ENCODE measurements around the gene ZNRF1.

ZNRF1 gene

GRCh38 chr16:75095204-75095621, 96.4 kb downstream of the ZNRF1 start:
- H3K4me3 ChIP-seq (ENCODE audit: low read depth, low read length): no peak overlapping the region

GRCh38 chr16:75096656-75097055, 97.8 kb downstream of the ZNRF1 start:
- no peak overlapping the region for H3K4me3 ChIP-seq (ENCODE audit: low read depth, low read length)

DNA sequence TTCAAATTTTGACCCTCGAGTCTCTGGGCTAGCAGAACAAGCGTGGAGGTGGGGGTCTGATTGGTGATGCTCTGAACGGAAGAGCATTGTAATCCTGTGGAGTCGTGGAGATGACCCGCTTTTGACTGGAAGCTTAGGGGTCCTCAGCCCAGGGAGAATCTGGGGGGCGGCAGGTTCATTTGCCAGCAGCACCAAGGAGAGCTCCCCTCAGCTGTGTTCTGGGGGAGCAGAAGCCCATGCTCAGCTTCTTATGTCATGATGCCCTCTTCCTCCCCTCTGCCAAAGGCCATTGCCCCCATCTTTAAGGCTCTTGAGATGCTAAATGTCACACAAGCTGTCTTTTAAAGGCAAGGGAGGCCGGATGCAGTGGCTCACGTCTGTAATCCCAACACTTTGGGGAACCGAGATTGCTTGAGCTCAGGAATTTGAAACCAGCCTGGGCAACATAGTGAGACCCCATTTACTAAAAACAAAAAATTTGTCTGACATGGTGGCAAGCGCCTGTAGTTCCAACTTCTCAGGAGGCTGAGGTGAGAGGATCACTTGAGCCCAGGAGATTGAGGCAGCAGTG, 98.5 kb downstream of the ZNRF1 start:
- no peak overlapping the region for H3K4me3 ChIP-seq (ENCODE audit: low read depth, low read length)

DNA sequence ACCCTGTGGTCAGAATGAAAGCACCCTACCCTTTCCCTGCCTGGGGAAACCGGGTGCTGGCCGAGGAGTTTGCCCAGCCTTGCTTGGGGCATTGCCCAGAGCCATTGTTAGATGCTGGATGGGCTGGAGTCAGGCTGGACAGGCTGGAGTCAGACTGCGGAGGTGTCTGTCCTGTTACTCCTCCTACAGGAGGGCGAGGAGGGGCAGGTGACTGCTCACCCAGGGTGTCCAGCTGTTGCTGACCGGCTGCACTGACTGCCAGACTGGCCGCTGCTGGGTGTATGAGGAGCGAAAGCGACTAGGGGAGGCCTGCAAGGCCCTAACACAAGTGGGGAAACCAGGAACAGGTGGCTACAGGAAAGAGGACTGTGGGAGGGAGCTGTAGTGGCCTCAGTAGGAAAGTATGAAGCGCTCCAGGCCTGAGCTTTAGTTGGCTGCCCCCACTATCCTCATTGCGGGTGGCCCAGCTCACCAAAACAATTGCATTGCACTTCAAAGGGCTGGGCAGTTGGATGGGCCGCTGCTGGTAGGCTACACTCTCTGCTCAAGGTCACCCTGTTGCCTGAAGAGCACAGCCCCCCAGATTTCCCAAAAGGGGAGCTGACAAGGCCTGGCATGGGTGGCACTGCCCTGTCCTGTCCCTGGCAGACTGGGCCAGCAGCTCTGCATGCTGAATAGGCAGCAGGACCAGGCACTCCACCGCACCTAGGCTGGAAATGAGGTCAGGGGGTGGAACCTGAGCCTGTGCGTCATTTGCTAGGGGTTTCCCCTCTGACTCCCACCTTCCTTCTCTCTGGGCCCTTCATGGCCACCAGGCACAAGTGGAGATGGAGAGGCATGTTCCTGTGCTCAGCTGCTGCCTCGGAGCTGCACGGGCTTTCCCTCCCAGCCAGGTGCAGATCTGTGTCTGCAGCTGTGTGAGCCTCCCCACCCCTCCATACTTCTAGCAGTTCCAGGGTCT, 99.4 kb downstream of the ZNRF1 start:
- H3K4me3 ChIP-seq (ENCODE audit: low read depth, low read length): no peak overlapping the region

DNA sequence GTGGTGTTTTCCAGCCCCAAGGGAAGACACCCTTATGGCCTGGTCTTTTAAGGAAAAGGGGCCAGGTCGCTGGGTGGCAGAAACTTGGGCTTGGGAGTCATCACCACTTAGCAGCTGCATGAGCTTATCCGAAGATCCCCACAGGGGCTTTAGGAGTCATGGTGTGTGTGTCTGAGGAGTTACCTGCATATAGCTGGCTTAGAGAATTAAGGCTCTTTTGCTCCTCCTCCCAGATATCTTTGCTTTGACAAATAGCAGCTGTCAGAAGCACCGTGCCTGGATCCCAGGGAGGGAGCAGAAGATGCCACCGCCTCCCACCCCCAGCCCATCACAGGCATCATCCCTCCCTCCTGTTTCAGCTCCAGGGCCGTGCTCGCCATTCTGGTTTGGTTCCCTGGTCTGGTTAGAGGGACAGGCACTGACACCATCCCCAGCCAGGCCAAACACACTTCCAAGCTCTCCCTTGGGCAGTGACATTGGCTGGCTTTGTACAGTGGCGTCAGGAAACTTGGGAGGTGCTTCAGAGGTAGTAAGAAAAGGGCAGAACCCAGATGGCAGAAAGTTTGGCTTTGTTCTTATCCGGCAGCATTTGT, 100.3 kb downstream of the ZNRF1 start:
- no peak overlapping the region for H3K4me3 ChIP-seq (ENCODE audit: low read depth, low read length)

DNA sequence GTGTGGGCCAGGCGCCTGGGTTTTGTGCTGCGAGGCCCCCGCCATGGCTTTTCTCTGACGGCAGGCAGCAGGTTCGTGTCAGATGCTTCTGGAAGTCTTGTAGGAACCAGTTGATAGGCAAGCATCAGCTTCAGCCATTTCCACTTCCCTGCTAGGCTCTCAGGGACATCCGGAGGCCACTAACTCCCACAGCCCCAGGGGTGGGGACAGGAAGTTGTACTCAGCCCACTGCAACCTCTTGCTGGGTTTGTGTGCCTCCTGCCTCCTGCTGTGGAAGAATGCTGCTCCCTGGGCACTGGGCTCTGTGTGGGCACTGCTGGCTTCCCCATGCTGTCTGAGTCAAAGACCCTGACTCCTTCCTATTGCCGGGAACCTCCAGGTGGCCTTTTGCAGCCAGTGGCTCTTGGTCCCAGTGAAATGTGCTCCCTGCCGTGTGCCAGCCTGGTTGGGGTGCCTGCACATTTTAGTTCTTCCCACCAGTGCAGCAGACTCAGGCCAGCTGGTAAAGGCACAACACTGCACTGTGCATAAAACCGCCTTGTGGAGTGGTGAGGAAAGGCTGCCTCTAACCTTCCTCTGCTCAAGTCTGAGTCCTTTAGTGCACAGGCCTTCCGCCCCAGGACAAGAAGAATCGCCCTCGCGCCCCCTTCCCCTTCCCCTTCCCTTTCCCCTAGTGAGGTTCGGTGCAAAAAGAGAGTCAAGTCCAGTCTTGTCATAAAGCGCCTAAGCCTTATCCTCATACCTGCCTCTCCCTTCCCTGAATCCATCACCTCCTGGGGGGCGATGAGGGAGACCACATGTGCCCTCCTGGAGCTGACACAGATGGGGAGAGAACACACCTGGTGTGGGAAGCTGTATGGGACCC, 101.1 kb downstream of the ZNRF1 start:
- H3K4me3 ChIP-seq (ENCODE audit: low read depth, low read length): no peak overlapping the region

DNA sequence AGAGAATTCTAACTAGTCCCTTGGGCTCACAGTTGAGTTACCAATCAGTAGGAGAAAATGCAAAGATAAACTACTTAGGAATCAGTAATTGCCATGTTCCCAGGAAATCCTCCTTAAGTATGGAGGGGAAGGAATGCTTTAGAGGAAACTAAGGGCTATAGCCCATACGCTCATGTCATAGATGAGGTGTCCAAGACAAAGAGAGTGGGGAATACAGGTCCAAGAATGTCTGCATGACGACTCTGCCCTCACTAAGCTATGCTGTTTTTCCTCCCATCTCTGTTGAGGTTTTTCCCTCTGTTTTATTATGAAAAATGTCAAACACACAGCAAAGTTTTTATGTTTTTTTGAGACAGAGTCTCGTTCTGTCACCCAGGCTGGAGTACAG, 101.8 kb downstream of the ZNRF1 start:
- no peak overlapping the region for H3K4me3 ChIP-seq (ENCODE audit: low read depth, low read length)

DNA sequence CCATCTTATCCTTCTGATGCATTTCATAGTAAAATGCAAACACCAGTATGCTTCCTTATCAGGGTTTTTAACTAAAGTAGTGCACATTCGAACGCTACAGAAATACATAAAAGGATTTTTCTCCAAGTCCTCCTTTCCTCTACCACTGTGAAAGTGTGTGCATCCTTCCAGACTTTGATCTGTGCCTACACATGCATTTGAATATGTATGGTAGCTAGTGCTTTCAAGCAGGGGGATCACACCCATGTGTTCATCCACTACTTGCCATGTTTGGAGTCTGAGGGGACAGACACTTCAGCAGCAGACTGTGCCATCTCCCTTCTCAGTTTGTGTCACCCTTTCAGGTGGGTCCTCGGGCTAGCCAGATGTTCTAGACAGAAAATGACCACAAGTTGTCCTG, 102.8 kb downstream of the ZNRF1 start:
- no peak overlapping the region for H3K4me3 ChIP-seq (ENCODE audit: low read depth, low read length)

GRCh38 chr16:75102595-75102994, 103.8 kb downstream of the ZNRF1 start:
- H3K4me3 ChIP-seq (ENCODE audit: low read depth, low read length): no peak overlapping the region

- no peak overlapping the region for H3K4me3 ChIP-seq (ENCODE audit: low read depth, low read length)
These were observed 105.2 kb downstream of the ZNRF1 start for GRCh38 chr16:75103994-75104393.

GRCh38 chr16:75104836-75105235, 106.0 kb downstream of the ZNRF1 start:
- no peak overlapping the region for H3K4me3 ChIP-seq (ENCODE audit: low read depth, low read length)

DNA sequence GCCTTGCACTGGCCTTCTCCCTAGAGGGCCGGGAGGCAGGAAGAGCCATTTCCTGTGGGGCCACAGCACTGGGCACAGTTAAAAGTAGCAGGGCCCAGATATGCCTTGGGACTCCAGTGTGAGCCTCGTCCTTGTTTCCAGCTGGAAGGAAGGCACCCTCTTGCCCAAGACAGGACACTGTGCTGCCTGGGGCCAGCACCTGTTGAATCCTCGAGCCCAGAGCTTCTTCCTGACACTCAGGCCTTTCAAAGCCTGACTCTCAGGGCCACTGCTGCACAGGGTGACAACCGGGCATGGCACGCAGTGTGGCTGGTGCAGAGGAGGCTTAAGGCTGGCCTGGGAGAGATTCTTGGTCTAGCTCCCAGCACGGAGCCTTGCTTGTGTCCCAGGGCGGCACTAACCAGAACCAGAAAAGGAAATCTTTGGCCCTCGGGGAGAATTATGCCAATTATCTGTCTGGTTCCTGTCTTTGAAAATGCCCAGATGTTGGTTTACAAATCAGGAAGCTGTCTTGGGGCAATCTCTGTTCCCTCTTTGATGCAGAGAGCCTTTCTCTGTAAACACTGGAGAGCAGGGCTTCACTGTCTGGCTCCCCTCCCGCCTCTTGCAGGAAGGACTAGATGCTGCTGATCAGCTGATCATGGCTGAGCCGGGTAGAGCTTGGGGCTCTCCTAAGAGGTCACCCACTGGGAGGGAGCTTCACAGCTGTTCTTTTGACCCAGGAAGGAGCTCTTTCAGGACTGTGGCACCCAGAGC, 106.7 kb downstream of the ZNRF1 start:
- no peak overlapping the region for H3K4me3 ChIP-seq (ENCODE audit: low read depth, low read length)

DNA sequence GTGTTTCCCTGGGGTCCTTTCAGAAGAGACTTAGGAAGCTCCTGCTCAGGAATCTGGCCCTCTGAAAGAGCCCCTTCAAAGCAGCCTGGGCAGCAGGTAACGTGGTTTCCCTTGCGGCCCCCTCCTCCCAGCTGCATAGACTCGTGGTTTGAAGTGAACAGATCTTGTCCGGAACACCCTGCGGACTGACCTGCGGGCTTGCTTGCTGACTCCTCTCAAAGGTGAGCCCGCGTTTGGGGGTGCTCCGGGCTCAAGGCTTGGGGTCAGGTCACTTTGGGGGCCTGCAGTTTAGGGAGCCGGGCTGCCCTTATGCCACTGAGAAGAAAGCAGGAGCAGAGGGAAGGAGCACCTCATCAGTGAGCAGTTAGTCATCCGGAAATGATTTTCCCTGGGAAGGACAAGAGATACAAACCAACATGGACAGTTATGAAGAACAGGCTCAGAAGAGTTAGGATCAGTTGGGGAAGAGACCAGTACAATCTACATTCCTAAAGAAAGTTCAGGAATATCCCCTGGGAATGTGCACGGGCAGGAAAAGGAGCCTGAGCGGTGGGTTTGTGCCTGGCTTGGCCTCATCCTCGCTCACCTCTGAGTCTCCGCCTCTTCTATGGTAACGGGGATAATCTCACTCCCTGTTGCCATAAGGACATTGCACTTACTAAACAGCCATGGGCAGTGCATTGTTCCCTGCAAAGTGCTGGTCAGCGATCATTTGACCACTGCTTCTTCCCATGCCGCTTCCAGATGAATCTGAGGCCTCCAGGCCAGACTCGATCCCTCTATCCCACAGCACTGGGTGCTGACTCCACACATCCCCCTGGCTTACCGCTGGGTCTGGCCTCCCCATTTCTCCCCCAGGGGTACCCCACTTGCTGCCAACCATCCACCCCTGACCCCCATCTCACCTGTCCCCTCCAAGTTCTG, 107.8 kb downstream of the ZNRF1 start:
- no peak overlapping the region for H3K4me3 ChIP-seq (ENCODE audit: low read depth, low read length)

- no peak overlapping the region for H3K4me3 ChIP-seq (ENCODE audit: low read depth, low read length)
These were observed 108.7 kb downstream of the ZNRF1 start for GRCh38 chr16:75107505-75107904.

- H3K4me3 ChIP-seq (ENCODE audit: low read depth, low read length): no peak overlapping the region
These were observed 110.2 kb downstream of the ZNRF1 start for GRCh38 chr16:75108792-75109731.

GRCh38 chr16:75109732-75110243, 111.0 kb downstream of the ZNRF1 start:
- H3K4me3 ChIP-seq (ENCODE audit: low read depth, low read length): no peak overlapping the region

DNA sequence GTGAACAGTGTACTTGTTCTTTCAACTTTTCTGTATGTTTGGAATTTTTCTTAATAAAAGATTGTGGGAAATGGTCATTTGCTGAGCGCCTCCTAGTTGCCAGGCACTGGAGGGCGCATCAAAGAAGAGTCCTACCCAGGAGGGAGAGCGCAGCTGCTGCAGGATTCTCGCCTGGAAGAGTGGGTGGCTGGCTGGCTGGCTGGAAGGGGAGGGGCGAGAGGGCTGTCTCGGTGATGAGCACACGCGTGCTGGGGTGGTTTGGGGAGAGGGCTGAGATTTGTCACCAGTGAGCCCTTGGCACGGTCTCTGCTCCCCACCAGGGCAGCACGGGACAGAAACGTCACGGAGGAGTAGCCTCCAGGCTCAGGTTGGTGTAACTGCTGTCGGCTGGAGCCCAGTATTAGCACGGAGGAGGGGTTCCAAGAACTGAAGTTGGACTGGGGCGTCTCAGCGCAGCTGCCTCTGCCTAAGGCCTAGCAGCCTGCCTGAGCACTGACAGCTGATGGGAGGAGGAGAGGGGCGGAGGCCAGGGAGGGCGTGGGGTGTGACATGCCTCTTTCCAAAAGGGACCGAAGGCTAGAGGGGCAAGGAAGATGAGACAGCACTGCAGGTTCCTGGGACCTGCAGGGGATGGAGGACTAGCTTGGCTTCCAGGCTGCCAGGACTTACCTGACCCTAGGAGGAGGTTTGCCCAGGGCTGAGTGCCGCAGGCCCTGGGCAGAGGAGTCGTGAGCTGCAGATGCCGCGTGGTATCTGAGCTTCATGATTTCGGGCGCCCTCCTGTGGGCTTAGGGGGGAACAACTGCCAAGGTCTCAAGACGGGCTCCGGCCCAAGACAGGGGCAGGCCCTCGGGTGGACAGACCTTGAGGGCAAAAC, 112.1 kb downstream of the ZNRF1 start:
- H3K4me3 ChIP-seq (ENCODE audit: low read depth, low read length): no peak overlapping the region
